CD4-positive, alpha-beta T cell treated with Interleukin-4 for 1 hour (primary cell): ENCODE data around the gene MED22.

Experiments used
- DNase-seq, 2 donors: peaks; one replicate each; pipeline ENCODE4 v3.0.0-alpha.2; 2020 to 2022

The MED22 gene

DNA sequence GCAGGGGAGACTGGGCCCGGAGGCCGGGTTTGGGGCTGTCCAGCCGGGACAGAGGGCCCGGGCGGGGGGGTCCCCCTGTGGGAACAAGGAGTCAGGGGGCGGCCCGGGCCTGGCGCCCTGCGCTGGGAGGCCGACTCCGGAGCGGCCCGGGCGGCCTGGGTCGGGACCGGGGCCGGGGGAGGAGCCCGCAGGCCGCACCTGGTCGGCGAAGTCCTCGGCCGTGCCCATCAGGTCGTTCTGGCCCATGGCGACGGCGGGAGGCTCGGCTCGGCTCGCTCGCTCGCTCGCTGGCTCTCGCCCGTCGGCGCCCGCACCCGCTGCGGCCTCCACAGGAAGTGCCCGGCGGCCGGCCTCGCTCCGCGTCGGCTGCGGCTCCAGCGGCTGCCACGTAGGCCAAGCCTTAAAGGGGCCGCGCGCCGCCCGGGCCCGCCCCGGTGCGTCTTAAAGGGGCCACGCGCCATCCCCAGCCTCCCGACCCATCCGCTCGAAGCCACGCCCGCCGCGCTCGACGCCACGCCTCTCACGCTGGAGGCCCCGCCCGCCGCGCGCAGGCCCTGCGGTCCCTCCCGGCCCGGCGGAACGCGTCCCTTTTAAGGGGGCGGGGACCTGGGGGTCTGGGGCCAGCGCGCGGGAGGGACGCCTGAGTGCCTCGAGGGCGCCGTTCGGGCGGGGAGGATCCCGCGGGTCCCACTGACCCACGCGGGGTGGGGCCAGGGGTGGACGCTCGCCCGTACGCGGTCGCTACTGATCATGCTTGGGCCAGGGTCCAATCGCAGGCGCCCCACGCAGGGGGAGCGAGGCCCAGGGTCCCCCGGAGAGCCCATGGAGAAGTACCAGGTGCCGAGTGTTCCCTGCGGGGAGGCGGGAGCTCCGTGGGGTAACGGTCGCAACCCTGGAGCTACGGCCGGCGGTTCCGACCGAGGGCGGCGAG, 28.1 kb upstream of the MED22 start, which contains the start of the genes STKLD1 and SURF4:
Gene STKLD1, plus strand, starts transcription at position 643 of the 931 bp plus-strand sequence. Its CDS starts 108 bp downstream, at position 751.
Gene SURF4, minus strand, starts transcription at position 337 of the 931 bp plus-strand sequence. Its CDS starts 91 bp downstream, at position 246.
- DNase-seq = peak; percentile 94 to 95

GRCh38 chr9:133375116-133375723, 27.3 kb upstream of the MED22 start:
- DNase-seq = no peak

- DNase-seq = peak; percentile 19 to 65
Measured at GRCh38 chr9:133374612-133375115, 26.7 kb upstream of the MED22 start.

DNA sequence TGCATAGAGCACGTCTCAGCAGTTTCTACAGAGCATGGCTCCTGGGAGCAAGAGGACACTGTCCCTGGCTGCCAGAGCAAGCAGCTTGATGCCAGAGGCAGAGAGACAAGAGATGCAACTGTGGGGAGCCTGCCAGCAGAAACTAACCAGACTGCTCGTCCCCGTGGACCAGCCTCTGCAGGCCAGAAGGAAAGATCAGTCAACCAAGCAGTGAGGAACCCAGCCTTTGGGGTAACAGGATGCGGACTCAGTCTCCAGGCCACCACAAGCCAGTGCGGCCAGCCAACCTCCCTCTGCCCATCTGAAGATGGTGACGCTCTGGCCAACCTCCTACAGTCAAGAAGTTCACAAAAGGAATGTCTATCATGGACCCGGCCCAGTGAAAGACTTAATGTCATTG, 24.2 kb upstream of the MED22 start:
- DNase-seq = no peak

- DNase-seq = peak; percentile 64 to 80
Measured at GRCh38 chr9:133371261-133371711, 23.4 kb upstream of the MED22 start.

GRCh38 chr9:133370685-133371084, 22.8 kb upstream of the MED22 start:
- peak; percentile 61 to 81 for DNase-seq

- DNase-seq = no peak
Measured at GRCh38 chr9:133369933-133370332, 22.0 kb upstream of the MED22 start.

GRCh38 chr9:133369422-133369821, 21.5 kb upstream of the MED22 start:
- no peak for DNase-seq

DNA sequence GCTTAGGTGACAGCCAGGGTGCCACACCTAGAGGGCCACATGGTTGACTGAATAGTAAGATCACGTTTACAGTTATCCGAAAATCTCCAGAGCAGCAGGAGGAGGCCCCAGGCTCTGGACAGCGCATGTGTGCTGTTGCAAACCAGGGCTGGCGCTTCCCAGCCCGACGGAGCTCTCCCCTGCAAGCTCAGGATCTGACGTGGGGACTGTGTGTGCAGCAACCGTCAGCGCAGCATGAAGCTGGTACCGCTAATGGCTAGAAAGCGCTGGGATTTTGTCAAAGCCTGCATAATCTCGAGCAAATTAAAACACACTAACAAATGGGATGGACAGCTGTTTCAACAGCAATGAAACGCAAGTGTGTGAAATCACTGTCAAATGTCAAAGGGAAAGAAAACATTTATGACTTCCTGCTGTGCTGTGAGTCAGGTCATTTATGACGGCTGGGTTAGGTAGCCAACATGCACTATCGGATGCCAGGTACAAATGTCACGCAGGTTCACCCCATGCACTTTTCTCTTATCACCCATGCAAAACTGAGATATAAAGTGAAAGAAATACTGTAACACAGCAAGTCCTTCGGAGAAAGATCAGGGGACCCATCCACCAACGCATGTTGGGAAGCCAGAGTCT, 20.4 kb upstream of the MED22 start:
- DNase-seq = no peak

GRCh38 chr9:133367778-133368177, 19.8 kb upstream of the MED22 start:
- DNase-seq = no peak

- no peak for DNase-seq
Measured at GRCh38 chr9:133367221-133367620, 19.3 kb upstream of the MED22 start.

DNA sequence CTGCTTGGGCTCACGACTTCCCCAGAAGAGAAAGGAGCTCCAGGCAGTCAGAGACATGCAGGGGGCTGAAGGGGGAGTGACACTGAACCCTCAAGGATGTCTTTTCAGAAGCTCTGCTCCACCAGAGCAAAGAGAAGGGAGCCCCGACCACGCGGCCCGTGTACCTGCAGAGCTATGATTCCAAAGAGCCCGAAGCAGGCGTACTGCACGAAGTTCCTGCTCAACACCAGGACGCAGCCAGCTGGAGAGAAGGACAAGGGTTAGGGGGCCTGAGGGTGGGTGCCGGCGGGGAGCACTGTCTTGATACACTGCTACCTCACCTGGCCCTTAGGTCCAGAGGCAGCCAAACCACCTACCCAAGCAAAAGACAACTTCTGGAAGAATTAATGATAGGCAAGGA, 18.5 kb upstream of the MED22 start:
- DNase-seq = no peak

DNA sequence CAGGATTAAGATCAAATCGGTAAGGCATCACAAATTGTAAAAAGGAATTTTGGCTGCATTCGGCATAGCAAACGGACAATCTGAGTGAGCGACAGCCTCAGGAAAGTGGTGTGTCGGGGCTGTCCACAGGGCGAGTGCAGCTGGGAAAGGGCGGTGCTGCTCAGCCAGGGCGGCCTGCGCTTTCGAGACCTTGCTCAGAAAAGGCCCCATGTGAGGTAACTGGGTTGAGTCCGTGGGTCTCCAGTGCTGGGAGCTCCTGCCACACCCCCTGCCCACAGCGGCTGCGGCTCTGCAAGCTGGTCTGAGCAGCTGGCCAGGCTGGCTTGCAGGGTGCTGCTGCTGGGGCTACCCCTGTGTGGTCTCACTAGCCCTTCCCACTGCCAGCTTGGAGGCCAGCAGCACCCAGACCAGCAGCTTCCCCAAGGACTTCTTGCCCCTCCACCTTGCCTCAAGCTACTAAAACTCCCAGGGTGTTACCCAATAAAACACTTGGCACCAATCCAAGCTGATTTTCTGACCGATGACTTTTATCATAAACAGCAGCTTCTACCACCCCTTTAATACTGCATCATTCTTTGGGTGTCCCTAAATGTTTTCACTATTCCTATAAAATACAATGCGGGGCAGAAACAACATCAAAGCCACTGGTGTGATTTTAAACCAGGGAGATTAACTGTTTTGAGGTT, 14.6 kb upstream of the MED22 start:
- no peak for DNase-seq

GRCh38 chr9:133361507-133362092, 13.7 kb upstream of the MED22 start:
- no peak for DNase-seq

DNA sequence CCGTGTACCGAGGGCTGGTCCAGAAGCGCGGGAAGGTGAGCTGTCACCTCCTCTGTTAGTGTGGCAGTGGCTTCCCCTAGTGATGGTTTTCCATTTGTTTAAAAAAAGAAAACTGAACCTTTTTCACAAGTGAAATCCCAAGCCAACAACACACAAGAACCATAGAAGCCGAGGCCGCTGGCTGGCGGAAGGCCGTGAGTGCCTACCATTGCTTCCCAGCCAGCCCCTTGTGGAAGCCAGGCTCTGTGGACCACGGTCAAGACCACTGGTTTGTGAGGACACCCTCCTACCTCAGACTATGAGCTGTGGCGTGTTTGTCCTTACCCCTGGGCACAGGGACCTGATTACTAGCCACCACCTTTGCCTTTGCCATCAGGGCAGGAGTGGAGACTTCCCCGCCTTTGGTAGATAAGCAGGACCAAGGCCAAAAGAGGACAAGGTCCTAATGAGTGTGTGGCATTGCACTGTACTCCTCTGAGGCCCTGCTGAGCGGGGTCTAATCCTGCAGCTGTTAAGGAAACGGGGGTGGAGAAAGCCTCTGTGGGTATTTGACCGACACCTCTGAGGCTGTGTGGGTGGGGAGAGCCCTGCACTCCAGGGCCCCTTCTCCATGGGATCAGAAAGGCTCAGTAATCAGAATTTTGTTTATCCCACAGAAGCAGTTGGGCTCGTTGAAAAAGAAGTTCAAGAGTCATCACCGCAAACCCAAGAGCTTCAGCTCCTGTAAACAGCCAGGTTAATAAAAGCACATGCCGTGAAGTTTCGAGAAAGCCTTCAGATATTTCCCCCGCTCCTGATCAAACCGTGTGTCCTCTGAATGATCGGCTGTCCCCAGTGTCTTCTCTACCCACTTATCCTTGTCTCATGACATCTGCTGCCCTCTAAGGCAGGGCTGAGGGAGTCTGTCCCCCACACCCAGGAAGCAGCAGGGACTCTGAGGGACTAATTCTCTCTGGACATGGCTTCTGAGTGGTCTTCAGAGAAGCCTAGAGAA, 12.8 kb upstream of the MED22 start:
- no peak for DNase-seq

- no peak for DNase-seq
Measured at GRCh38 chr9:133359399-133360175, 11.7 kb upstream of the MED22 start.

DNA sequence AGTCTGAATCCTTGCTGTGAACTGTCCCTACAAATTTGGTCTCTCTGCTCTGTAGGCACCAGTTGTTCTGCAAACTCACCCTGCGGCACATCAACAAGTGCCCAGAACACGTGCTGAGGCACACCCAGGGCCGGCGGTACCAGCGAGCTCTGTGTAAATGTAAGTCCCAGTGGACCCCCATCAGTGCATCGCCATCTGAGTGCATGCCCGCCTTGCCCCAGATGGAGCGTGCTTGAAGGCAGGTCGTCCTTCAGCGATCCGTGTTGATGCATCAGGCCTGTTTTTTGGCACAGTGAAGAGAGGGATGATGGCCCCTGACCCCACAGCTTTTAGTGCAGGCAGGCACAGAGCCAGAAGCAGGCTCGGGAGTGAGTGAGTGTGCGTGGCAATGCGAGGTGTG, 9.7 kb upstream of the MED22 start:
- DNase-seq = no peak

- peak; percentile 87 to 89 for DNase-seq
Measured at GRCh38 chr9:133356391-133357091, 8.6 kb upstream of the MED22 start, which contains the start of the genes SURF1 and SURF2. Gene SURF1, minus strand, starts transcription at chr9:133356487. Its CDS starts 34 bp downstream, at chr9:133356453. Gene SURF2, plus strand, starts transcription at chr9:133356550. Its CDS starts 43 bp downstream, at chr9:133356593.

GRCh38 chr9:133355881-133356357, 8.0 kb upstream of the MED22 start:
- DNase-seq = no peak
